ENCODE data around the gene DNAL1. TPM values are rescaled to one million over a fixed set of nuclear protein-coding genes. Genes with fewer than 3 reads are reported as not detected.

The DNAL1 gene
- total RNA-seq, 1 donor from 2014 or later: 21.9 TPM

Small RNA genes lying within 50 kb of the gene (small RNA-seq; reads per million reads assigned to genes)
- not detected for gene RNU6-240P (ENCODE audit: low replicate concordance)

Other genes with a start within 250 kb of the DNAL1 start
- gene NUMB, start 186.4 kb upstream of the DNAL1 start, total RNA-seq: 17.0 TPM
- gene RIOX1, start 154.1 kb upstream of the DNAL1 start, total RNA-seq: 17.9 TPM
- gene ACOT1, start 107.8 kb upstream of the DNAL1 start, total RNA-seq: 3.7 TPM
- 0.74 TPM for gene HEATR4, start 86.0 kb upstream of the DNAL1 start, total RNA-seq
- 21.4 TPM for gene ACOT2, start 75.8 kb upstream of the DNAL1 start, total RNA-seq
- 0.98 TPM for gene ACOT4, start 53.1 kb upstream of the DNAL1 start, total RNA-seq
- gene ACOT6, start 32.5 kb upstream of the DNAL1 start, total RNA-seq: not detected
- 113 TPM for gene PNMA1, start 69.4 kb downstream of the DNAL1 start, total RNA-seq
- 7.9 TPM for gene PTGR2, start 206.8 kb downstream of the DNAL1 start, total RNA-seq
- 47.2 TPM for gene ZNF410, start 241.9 kb downstream of the DNAL1 start, total RNA-seq

Measured in temporal lobe (tissue), 2 donors.